HG02623 (cell line): ENCODE results near the gene MEIOC.
"Not testable (repeated sequence)": the region's sequence is repeated elsewhere in the genome, so short reads cannot be mapped to it uniquely, and the experiment has no call there.

ENCODE experiments used
- ATAC-seq: cut with Tn5 transposase; IDR thresholded peaks from one replicate; pipeline ENCODE4 v1.9.1; 2021; ENCODE audit warnings: moderate library complexity; ENCODE audit not compliant: unreplicated experiment

The MEIOC gene

GRCh38 chr17:44646280-44646679 is 10.0 kb upstream of the MEIOC start:
- ATAC-seq: no peak

GRCh38 chr17:44647736-44648135 is 8.5 kb upstream of the MEIOC start:
- ATAC-seq: no peak

GRCh38 chr17:44648963-44649362 is 7.3 kb upstream of the MEIOC start:
- no peak for ATAC-seq

GRCh38 chr17:44651228-44651627 is 5.0 kb upstream of the MEIOC start:
- no peak for ATAC-seq

GRCh38 chr17:44652727-44653126 is 3.5 kb upstream of the MEIOC start:
- no peak for ATAC-seq

GRCh38 chr17:44653384-44653783 is 2.9 kb upstream of the MEIOC start:
- ATAC-seq: no peak

- no peak for ATAC-seq
Observed at GRCh38 chr17:44653954-44654353, 2.3 kb upstream of the MEIOC start.

GRCh38 chr17:44661835-44662234 is 5.6 kb downstream of the MEIOC start:
- ATAC-seq: no peak

- ATAC-seq: no peak
Observed at GRCh38 chr17:44663095-44663494, 6.8 kb downstream of the MEIOC start.

GRCh38 chr17:44664867-44665266 is 8.6 kb downstream of the MEIOC start:
- no peak for ATAC-seq

- no peak for ATAC-seq
Observed at GRCh38 chr17:44666006-44666405, 9.7 kb downstream of the MEIOC start.

GRCh38 chr17:44672479-44673093 is 16.3 kb downstream of the MEIOC start:
- ATAC-seq: no peak

GRCh38 chr17:44673893-44674292 is 17.6 kb downstream of the MEIOC start:
- ATAC-seq: no peak

- no peak for ATAC-seq
Observed at GRCh38 chr17:44677136-44677535, 20.9 kb downstream of the MEIOC start.

- not testable (repeated sequence) for ATAC-seq
Observed at GRCh38 chr17:44683303-44683702, 27.0 kb downstream of the MEIOC start.

- no peak for ATAC-seq
Observed at GRCh38 chr17:44687756-44688155, 31.5 kb downstream of the MEIOC start.

- ATAC-seq: no peak
Observed at GRCh38 chr17:44688200-44688599, 31.9 kb downstream of the MEIOC start.

GRCh38 chr17:44688675-44689476 is 32.6 kb downstream of the MEIOC start:
- no peak for ATAC-seq

GRCh38 chr17:44689477-44690217 is 33.4 kb downstream of the MEIOC start, which contains the start of gene CCDC43:
Gene CCDC43 (minus strand): TSS chr17:44689776. CDS start chr17:44689753, 23 bp downstream.
- peak; percentile 76 for ATAC-seq

GRCh38 chr17:44690746-44691306 is 34.6 kb downstream of the MEIOC start:
- not testable (repeated sequence) for ATAC-seq

- ATAC-seq: no peak
Observed at GRCh38 chr17:44693609-44694008, 37.3 kb downstream of the MEIOC start.
